NCI-H1105 (cell line): Measurements from ENCODE around the gene NCOA1.
"Not testable (repeated sequence)": the region's sequence is repeated elsewhere in the genome, so short reads cannot be mapped to it uniquely, and the experiment has no call there.

ENCODE experiments used
- DNase-seq: peaks from one replicate; lab custom pipeline; 2025; lab: John Stamatoyannopoulos, UW

The NCOA1 gene

DNA sequence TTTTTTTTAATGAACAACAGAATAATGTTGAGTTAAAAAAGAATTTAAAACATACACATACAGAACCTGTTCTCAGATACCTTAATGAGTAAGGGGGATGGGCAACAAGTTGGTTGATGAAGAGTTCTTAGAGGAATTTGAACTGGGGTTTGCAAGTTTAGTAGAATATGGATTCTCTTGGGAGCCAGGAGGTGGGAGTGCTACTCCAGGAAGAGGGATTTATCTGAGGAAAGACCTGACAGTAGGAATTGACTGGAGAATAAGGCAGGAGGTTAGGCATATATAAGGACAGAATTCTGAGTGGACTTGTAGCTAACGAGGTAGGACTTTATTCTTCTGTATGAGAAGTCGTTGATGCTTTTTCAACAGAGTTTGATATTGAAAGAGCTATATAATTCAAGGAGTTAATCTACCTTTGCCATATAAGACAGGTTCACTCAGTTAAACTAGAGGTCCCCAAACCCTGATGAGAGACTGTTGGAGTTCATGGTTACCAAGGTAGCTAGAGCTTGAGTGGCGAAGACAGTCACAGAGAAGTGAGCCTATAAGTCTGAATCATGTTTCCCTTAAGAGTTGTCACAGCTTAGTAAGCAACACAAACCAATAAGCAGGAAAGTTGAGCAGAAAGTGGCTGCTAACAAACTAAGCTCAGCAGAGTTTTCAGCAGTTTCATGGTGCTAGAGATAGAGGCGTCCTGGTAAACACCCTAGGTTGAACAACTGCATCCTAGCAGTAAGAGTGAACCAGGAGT is 88.2 kb downstream of the NCOA1 start:
- no peak for DNase-seq

- DNase-seq: no peak
These were observed 89.5 kb downstream of the NCOA1 start for GRCh38 chr2:24580561-24580960.

DNA sequence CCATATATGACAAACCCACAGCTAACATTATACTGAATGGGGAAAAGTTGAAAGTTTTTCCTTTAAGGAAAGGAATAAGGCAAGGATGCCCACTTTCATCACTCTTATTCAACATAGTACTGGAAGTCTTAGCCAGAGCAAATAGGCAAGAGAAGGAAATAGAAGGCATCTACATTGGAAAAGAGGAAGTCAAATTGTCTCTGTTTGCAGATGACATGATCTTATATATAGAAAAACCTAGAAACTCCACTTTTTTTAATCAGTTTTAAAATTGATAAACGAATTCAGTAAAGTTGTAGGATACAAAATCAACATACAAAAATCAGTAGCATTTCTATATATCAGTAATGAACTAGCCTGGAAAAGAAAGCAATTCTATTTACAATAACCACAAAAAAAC is 90.9 kb downstream of the NCOA1 start:
- not testable (repeated sequence) for DNase-seq

- DNase-seq: no peak
These were observed 95.9 kb downstream of the NCOA1 start for GRCh38 chr2:24586955-24587354.

- DNase-seq: no peak
These were observed 97.2 kb downstream of the NCOA1 start for GRCh38 chr2:24588294-24588693.

GRCh38 chr2:24592441-24593100 is 101.5 kb downstream of the NCOA1 start:
- no peak for DNase-seq

GRCh38 chr2:24594283-24594682 is 103.2 kb downstream of the NCOA1 start:
- DNase-seq: no peak

DNA sequence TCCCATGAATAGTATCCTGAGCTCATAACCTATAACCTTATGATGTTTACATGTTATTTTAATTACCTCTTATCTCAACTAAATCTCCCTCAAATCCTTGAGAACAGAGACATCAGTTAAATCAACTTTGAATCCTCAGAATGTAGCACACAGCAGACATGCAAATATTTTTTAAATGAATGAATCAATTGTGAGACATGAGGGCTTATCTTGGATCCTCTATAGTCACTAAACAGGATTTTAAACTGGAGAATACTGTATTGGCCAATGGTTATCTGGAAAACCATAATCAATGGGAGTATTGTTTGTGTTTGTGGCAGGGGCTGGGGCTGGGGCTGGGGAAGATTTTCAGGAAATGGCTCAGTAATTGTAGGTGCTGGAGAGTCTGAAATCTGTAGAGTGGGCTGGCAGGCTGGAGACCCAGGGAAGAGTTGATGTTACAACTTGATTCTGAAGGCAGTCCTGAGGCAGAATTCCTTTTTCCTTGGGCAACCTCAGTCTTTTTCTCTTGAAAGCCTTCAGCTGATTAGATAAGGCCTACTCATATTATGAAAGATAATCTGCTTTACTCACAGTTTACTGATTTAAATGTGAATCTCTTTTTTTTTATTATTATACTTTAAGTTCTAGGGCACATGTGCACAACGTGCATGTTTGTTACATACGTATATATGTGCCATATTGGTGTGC is 106.3 kb downstream of the NCOA1 start:
- DNase-seq: no peak

DNA sequence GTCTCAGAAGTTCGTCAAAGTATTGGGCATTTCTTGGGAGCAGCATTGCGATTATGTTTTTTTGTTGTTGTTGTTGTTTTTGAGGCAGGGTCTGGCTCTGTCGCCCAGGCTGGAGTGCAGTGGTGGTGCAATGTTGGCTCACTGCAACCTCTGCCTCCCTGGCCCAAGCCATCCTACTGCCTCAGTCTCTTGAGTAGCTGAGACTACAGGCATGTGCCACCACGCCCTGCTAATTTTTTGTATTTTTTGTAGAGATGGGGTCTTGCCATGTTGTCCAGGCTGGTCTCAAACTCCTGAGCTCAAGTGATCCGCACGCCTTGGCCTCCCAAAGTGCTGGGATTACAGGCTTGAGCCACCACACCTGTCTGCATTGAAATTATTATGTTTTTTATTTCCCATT is 109.1 kb downstream of the NCOA1 start:
- DNase-seq: not testable (repeated sequence)

GRCh38 chr2:24611631-24612030 is 120.6 kb downstream of the NCOA1 start:
- no peak for DNase-seq

- DNase-seq: no peak
These were observed 122.2 kb downstream of the NCOA1 start for GRCh38 chr2:24613154-24613814.

DNA sequence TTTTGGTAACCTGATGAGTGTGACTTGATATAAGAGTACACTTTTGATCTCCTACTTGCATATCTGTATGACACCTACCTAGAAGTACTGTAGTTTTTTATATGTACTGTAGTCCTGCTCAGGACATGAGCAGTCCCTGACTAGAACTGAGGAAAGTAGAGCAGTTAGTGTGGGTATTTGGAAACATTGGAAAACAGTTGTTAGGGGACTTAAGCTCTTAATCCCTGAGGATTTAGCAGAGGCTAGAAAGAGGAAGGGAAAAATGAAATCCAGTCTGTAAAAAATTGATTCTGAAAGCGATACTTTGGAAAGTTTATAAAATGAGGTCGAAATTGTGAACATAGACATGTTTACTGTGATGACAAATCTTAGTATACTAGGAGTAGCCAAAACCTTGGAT is 125.6 kb downstream of the NCOA1 start:
- DNase-seq: no peak

GRCh38 chr2:24617424-24617823 is 126.4 kb downstream of the NCOA1 start:
- no peak for DNase-seq

DNA sequence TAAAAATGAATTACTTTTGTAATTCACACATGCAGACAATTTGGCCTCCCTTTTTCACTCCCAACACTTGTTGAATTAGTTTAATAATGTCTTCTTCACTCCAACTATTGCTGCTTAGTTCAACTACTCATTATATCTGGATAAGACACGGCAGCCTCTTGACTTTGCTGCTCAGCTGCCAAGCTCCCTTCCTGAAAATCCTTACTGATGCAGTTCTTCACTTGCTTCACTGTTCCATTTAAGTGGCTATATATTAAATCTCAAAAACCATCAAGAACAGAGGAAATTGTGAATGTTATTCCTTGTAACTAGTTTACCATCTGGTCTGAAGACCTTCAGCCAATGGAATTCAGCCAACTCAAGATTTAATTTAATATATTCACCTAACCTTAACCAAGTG is 127.1 kb downstream of the NCOA1 start:
- no peak for DNase-seq

DNA sequence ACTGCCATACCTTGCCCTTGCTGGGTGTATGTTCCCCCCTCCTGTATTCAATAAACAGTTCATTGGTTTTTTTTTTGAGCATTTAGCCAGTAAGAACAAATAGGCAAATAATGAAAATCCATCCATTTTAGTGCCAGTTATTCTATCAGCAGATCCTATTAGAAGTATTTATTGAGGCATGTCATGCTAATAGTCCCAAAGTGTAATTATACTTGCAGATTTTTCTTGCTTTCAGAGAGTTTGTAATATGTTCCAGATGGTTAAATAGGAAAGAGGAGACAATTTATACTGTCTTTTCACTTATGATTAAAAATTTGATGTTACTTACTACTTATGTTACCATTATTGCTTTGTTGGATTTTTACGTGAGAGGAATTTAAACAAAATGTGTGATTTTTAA is 127.6 kb downstream of the NCOA1 start:
- no peak for DNase-seq

DNA sequence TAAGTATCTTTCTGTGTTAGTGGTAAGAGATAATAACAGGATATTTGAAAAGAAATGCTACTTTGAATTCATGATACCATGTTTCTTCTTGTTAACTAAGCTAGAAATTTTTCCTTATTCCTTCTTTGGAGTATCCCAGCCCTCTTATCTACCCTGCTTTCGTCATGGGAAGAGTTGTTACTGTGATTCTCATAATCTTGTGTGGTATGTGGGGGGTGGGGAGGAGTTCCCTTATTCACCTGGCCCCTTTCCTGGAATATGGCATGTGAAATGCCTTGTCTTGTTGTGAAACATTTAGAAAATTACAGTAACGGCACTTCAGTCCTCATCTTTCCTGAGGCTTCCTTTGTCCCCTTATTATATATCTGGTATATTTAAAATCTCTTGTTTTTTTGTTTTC is 129.9 kb downstream of the NCOA1 start:
- DNase-seq: no peak

- DNase-seq: no peak
These were observed 130.9 kb downstream of the NCOA1 start for GRCh38 chr2:24621779-24622538.

DNA sequence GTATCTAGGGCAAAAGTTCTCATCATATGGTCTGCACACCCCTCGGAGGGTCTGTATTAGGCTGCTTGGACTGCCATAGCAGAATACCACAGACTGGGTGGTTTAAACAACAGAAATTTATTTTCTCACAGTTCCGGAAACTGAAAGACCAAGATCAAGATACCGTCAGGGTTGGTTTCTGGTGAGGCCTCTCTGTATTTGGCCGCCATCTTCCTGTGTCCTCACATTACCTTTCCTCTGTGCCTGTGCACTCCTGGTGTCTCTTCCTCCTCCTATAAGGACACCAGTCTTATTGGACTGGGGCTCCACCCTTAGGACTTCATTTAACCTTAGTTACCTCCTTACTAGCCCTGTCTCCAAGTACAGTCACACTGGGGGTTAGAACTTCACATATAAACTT is 132.5 kb downstream of the NCOA1 start:
- no peak for DNase-seq

DNA sequence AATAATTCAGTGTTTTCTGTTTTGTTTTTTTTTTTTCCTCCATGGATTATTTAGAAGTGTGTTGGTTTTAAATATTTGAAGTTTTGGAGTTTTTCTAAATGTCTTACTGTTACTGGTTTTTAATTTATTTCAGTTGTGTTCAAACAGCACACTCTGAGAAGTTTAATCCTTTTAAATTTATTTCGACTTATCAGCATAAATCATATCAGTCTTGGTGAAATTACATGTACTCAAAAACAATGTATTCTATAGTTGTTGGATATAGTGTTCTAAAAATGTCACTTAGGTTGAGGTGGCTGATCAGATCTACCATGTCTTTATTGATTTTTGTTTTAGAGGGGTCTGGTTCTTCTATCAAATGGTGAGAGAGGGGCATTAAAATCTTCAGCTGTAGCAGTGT is 134.7 kb downstream of the NCOA1 start:
- no peak for DNase-seq

GRCh38 chr2:24626131-24626530 is 135.1 kb downstream of the NCOA1 start:
- no peak for DNase-seq

- DNase-seq: no peak
These were observed 137.7 kb downstream of the NCOA1 start for GRCh38 chr2:24628746-24629145.

GRCh38 chr2:24632172-24632571 is 141.1 kb downstream of the NCOA1 start:
- no peak for DNase-seq
